Skeletal muscle cell (primary cell): ENCODE results near the gene DGLUCY.
"Not testable (repeated sequence)": the region's sequence is repeated elsewhere in the genome, so short reads cannot be mapped to it uniquely, and the experiment has no call there.

Experiments
- DNase-seq: peaks from one replicate; pipeline ENCODE4 v3.0.0-alpha.2; 2010; ENCODE audit warnings: low read depth
- H3K4me3 ChIP-seq: 2 replicates; pipeline ENCODE4 v1.5.1; 2011; ENCODE audit warnings: low read depth, mild to moderate bottlenecking, control low read depth, low read length, moderate library complexity

DGLUCY gene

GRCh38 chr14:91128699-91129098 is 14.8 kb downstream of the DGLUCY start:
- H3K4me3 ChIP-seq = no peak overlapping the region
- no peak for DNase-seq

- H3K4me3 ChIP-seq = no peak overlapping the region
- no peak for DNase-seq
Measured at GRCh38 chr14:91129261-91129660, 15.4 kb downstream of the DGLUCY start.

GRCh38 chr14:91135039-91135438 is 21.2 kb downstream of the DGLUCY start:
- no peak for DNase-seq
- H3K4me3 ChIP-seq = no peak overlapping the region

- H3K4me3 ChIP-seq = no peak overlapping the region
- DNase-seq = no peak
Measured at GRCh38 chr14:91138511-91139359, 24.9 kb downstream of the DGLUCY start.

GRCh38 chr14:91139776-91140175 is 25.9 kb downstream of the DGLUCY start:
- DNase-seq = no peak

GRCh38 chr14:91140672-91141071 is 26.8 kb downstream of the DGLUCY start:
- H3K4me3 ChIP-seq = no peak overlapping the region
- no peak for DNase-seq

More at GRCh38 chr14:91139776-91140175, 25.9 kb downstream of the DGLUCY start:
- H3K4me3 ChIP-seq = no peak overlapping the region

GRCh38 chr14:91142214-91142668 is 28.4 kb downstream of the DGLUCY start:
- no peak for DNase-seq
- H3K4me3 ChIP-seq = no peak overlapping the region

GRCh38 chr14:91143862-91144261 is 30.0 kb downstream of the DGLUCY start:
- no peak for DNase-seq
- no peak overlapping the region for H3K4me3 ChIP-seq

GRCh38 chr14:91144425-91145145 is 30.7 kb downstream of the DGLUCY start:
- no peak overlapping the region for H3K4me3 ChIP-seq
- DNase-seq = no peak

GRCh38 chr14:91145391-91146160 is 31.7 kb downstream of the DGLUCY start:
- DNase-seq = no peak
- H3K4me3 ChIP-seq = no peak overlapping the region

GRCh38 chr14:91146661-91147060 is 32.8 kb downstream of the DGLUCY start:
- DNase-seq = no peak
- H3K4me3 ChIP-seq = no peak overlapping the region

- peak; percentile 97 for DNase-seq
- H3K4me3 ChIP-seq = no peak overlapping the region
Measured at GRCh38 chr14:91149462-91149861, 35.6 kb downstream of the DGLUCY start.

GRCh38 chr14:91152499-91152898 is 38.6 kb downstream of the DGLUCY start:
- no peak for DNase-seq

GRCh38 chr14:91153360-91153759 is 39.5 kb downstream of the DGLUCY start:
- H3K4me3 ChIP-seq = no peak overlapping the region
- no peak for DNase-seq

More at GRCh38 chr14:91152499-91152898, 38.6 kb downstream of the DGLUCY start:
- no peak overlapping the region for H3K4me3 ChIP-seq

GRCh38 chr14:91154851-91155625 is 41.2 kb downstream of the DGLUCY start:
- H3K4me3 ChIP-seq = no peak overlapping the region
- DNase-seq = peak; percentile 52

- no peak for DNase-seq
- no peak overlapping the region for H3K4me3 ChIP-seq
Measured at GRCh38 chr14:91155626-91156089, 41.8 kb downstream of the DGLUCY start.

GRCh38 chr14:91156142-91156666 is 42.3 kb downstream of the DGLUCY start:
- DNase-seq, H3K4me3 ChIP-seq: not testable (repeated sequence)

GRCh38 chr14:91156877-91157276 is 43.0 kb downstream of the DGLUCY start:
- DNase-seq = not testable (repeated sequence)

More at GRCh38 chr14:91156877-91157276, 43.0 kb downstream of the DGLUCY start:
- H3K4me3 ChIP-seq = not testable (repeated sequence)
